Measurements from ENCODE around the gene FMN1. TPM values are rescaled to one million over a fixed set of nuclear protein-coding genes. Genes with fewer than 3 reads are reported as not detected.

Gene FMN1
- total RNA-seq, 1 experiment from 2014 or later, result 1.2 TPM

DNA sequence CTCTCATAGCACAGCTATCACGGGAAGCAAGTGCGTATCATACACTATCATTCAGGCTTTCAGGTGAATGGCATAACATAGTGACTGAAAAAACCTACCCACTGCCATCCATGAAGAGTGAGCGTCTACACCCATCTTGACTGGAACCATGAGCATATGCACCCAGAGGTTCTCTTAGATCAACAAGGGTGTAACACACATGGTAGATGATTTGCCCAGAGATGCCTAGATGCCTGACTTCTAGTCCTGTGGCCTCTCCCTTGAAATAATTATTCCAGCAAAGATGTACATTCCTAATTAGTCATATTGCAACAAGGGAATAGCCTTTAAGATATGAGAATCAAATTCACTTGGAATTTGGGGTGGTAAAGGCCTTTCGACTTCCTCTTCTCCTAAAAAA is 248.3 kb downstream of the FMN1 start:
- H3K27me3 Mint-ChIP-seq (ENCODE audit: insufficient read depth, unreplicated experiment), result no peaks in the 10 kb centered on the region
- DNase-seq (ENCODE audit: unreplicated experiment), result no peak
- TF ChIP-seq, protein P1, sequence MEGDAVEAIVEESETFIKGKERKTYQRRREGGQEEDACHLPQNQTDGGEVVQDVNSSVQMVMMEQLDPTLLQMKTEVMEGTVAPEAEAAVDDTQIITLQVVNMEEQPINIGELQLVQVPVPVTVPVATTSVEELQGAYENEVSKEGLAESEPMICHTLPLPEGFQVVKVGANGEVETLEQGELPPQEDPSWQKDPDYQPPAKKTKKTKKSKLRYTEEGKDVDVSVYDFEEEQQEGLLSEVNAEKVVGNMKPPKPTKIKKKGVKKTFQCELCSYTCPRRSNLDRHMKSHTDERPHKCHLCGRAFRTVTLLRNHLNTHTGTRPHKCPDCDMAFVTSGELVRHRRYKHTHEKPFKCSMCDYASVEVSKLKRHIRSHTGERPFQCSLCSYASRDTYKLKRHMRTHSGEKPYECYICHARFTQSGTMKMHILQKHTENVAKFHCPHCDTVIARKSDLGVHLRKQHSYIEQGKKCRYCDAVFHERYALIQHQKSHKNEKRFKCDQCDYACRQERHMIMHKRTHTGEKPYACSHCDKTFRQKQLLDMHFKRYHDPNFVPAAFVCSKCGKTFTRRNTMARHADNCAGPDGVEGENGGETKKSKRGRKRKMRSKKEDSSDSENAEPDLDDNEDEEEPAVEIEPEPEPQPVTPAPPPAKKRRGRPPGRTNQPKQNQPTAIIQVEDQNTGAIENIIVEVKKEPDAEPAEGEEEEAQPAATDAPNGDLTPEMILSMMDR (IDR thresholded peaks at IDR 0.05; ENCODE audit: unreplicated experiment), result no peak
- intact Hi-C loops (cut with micrococcal nuclease), result no loop called here
- H3K4me1 Mint-ChIP-seq (ENCODE audit: insufficient read depth, unreplicated experiment), result no peaks in the 10 kb centered on the region
- no peak overlapping the region for H3K4me3 Mint-ChIP-seq (ENCODE audit: unreplicated experiment)
- ChIA-PET POLR2A (interaction anchor here (0.9 kb wide), 1 partner anchor 10 kb away, joined by 3 read pairs; no protein-coding TSS in a partner anchor), CTCF (interaction anchor here (0.8 to 2.1 kb wide), 5 partner anchors 95 to 284 kb away, joined by 3 to 11 read pairs (median 4); no protein-coding TSS in a partner anchor)
- no peaks in the 10 kb centered on the region for H3K9me3 Mint-ChIP-seq (ENCODE audit: unreplicated experiment)
- no peak overlapping the region for H3K27ac Mint-ChIP-seq (ENCODE audit: low read depth, unreplicated experiment)
- H3K36me3 Mint-ChIP-seq (ENCODE audit: insufficient read depth, unreplicated experiment), result peaks cover 6% of the 10 kb centered on the region
- BruUV-seq (replicated peaks), result no TSS peak

DNA sequence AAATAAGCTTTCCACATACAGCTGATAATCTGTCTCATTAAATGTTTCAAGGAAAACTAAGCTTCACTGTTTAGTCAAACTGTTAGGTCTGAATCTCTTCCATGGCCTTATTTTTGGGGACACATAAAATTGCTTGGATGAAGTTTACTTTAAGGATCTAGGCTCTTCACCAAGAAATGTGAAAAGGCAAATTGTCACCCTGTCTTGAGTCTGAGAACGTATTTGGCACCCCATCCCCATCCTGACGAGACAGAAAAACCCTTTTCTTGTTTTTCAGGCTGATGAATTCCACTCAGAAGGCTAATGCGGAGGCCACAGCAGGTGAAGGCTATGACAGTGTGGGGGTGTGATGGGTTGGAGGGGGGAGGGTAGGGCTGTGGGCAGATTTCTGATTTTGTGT is 250.1 kb downstream of the FMN1 start:
- ChIA-PET CTCF (interaction anchor here (0.6 to 1.2 kb wide), 3 partner anchors 10 to 925 kb away, joined by 3 to 5 read pairs (median 4); no protein-coding TSS in a partner anchor), POLR2A (no interaction called here)
- Mint-ChIP-seq H3K9me3 (ENCODE audit: unreplicated experiment) (no peaks in the 10 kb centered on the region), H3K27me3 (ENCODE audit: insufficient read depth, unreplicated experiment) (no peaks in the 10 kb centered on the region), H3K4me3 (ENCODE audit: unreplicated experiment) (no peak overlapping the region), H3K27ac (ENCODE audit: low read depth, unreplicated experiment) (no peak overlapping the region), H3K36me3 (ENCODE audit: insufficient read depth, unreplicated experiment) (peaks cover 6% of the 10 kb centered on the region), H3K4me1 (ENCODE audit: insufficient read depth, unreplicated experiment) (no peaks in the 10 kb centered on the region)
- DNase-seq (ENCODE audit: unreplicated experiment), result no peak
- BruUV-seq (replicated peaks), result no TSS peak
- intact Hi-C loops (cut with micrococcal nuclease), result no loop called here
- TF ChIP-seq, protein P1 (IDR thresholded peaks at IDR 0.05; ENCODE audit: unreplicated experiment), result no peak

DNA sequence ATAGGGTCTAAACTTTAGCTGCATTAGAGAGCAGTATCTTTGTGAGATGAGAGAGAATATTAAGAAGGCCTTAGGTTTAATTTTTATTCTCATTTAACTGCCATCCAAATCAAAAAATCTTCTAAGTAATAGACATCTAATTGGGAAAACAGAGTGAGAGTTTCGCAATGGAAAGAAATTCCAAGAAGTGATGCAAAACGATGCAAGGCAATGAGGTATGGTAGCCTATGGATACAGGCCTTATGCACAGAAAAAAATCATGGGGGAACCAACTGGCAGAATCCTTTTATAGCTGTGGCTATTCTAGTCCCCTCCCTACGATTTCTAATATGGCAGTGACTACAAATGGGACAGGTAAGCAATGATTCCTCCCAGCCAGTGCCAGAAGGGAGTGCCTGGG is 250.8 kb downstream of the FMN1 start:
- intact Hi-C loops (cut with micrococcal nuclease), result no loop called here
- H3K4me1 Mint-ChIP-seq (ENCODE audit: insufficient read depth, unreplicated experiment), result no peaks in the 10 kb centered on the region
- no peak overlapping the region for H3K4me3 Mint-ChIP-seq (ENCODE audit: unreplicated experiment)
- no peaks in the 10 kb centered on the region for H3K9me3 Mint-ChIP-seq (ENCODE audit: unreplicated experiment)
- H3K36me3 Mint-ChIP-seq (ENCODE audit: insufficient read depth, unreplicated experiment), result peaks cover 6% of the 10 kb centered on the region
- TF ChIP-seq, protein P1 (IDR thresholded peaks at IDR 0.05; ENCODE audit: unreplicated experiment), result no peak
- ChIA-PET CTCF (interaction anchor here (1.1 to 1.8 kb wide), 5 partner anchors 10 to 282 kb away, joined by 3 to 6 read pairs (median 4); no protein-coding TSS in a partner anchor), POLR2A (interaction anchor here (0.5 to 1.1 kb wide), 2 partner anchors 10 to 14 kb away, joined by 3 read pairs; no protein-coding TSS in a partner anchor)
- peak; percentile 28 for DNase-seq (ENCODE audit: unreplicated experiment)
- no TSS peak for BruUV-seq (replicated peaks)
- no peaks in the 10 kb centered on the region for H3K27me3 Mint-ChIP-seq (ENCODE audit: insufficient read depth, unreplicated experiment)
- H3K27ac Mint-ChIP-seq (ENCODE audit: low read depth, unreplicated experiment), result no peak overlapping the region

DNA sequence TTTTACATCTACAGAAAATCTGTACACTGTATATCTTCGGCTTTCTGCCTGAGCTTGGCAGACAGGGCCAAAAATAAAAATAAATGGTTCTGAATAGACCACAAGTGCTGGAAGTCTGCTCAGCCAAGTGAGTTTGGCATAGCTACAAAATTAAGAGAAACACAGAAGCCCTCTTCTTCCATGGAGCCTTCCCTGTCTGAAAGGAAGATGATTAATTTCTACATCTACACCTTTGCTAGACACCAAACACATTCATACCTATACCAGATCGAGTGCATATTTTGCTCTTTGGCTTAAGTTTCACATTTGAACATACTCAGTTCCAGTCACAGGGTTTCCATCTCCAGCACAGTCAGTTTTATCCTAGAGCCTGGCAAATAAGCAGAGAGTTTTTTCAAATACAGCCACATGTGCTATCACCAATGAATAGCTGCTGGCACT is 252.1 kb downstream of the FMN1 start:
- DNase-seq (ENCODE audit: unreplicated experiment), result no peak
- TF ChIP-seq, protein P1 (IDR thresholded peaks at IDR 0.05; ENCODE audit: unreplicated experiment), result no peak
- no peaks in the 10 kb centered on the region for H3K27me3 Mint-ChIP-seq (ENCODE audit: insufficient read depth, unreplicated experiment)
- CTCF ChIA-PET, result interaction anchor here (0.8 to 1.9 kb wide), 7 partner anchors 10 to 284 kb away, joined by 3 to 8 read pairs (median 4); no protein-coding TSS in a partner anchor
- H3K9me3 Mint-ChIP-seq (ENCODE audit: unreplicated experiment), result no peaks in the 10 kb centered on the region
- no peak overlapping the region for H3K27ac Mint-ChIP-seq (ENCODE audit: low read depth, unreplicated experiment)
- peaks cover 6% of the 10 kb centered on the region for H3K36me3 Mint-ChIP-seq (ENCODE audit: insufficient read depth, unreplicated experiment)
- intact Hi-C loops (cut with micrococcal nuclease), result no loop called here
- no TSS peak for BruUV-seq (replicated peaks)
- H3K4me3 Mint-ChIP-seq (ENCODE audit: unreplicated experiment), result no peak overlapping the region
- H3K4me1 Mint-ChIP-seq (ENCODE audit: insufficient read depth, unreplicated experiment), result no peaks in the 10 kb centered on the region
- POLR2A ChIA-PET, result interaction anchor here (0.6 kb wide), 1 partner anchor 8 kb away, joined by 3 read pairs; no protein-coding TSS in a partner anchor

All from MCF 10A (cell line).